HG03097 (cell line): ENCODE results near the gene ST8SIA2.

Experiments used
- ATAC-seq: cut with Tn5 transposase; IDR thresholded peaks from one replicate; pipeline ENCODE4 v1.9.1; 2021; ENCODE audit not compliant: unreplicated experiment, low FRiP score

ST8SIA2 gene

GRCh38 chr15:92393071-92393979 is at the start of gene ST8SIA2:
Gene ST8SIA2 (plus strand): TSS chr15:92393881. CDS start chr15:92394065, 184 bp downstream.
- no peak for ATAC-seq

- no peak for ATAC-seq
Measured at GRCh38 chr15:92343924-92344643, 49.6 kb upstream of the ST8SIA2 start.

- ATAC-seq, result no peak
Measured at GRCh38 chr15:92346063-92346462, 47.6 kb upstream of the ST8SIA2 start.

GRCh38 chr15:92355307-92355706 is 38.4 kb upstream of the ST8SIA2 start:
- no peak for ATAC-seq

- no peak for ATAC-seq
Measured at GRCh38 chr15:92361321-92362000, 32.2 kb upstream of the ST8SIA2 start.

GRCh38 chr15:92362001-92362350 is 31.7 kb upstream of the ST8SIA2 start:
- ATAC-seq, result no peak

GRCh38 chr15:92365084-92365483 is 28.6 kb upstream of the ST8SIA2 start:
- ATAC-seq, result no peak

- ATAC-seq, result no peak
Measured at GRCh38 chr15:92365906-92366305, 27.8 kb upstream of the ST8SIA2 start.

GRCh38 chr15:92366381-92366780 is 27.3 kb upstream of the ST8SIA2 start:
- no peak for ATAC-seq

- ATAC-seq, result no peak
Measured at GRCh38 chr15:92375057-92375456, 18.6 kb upstream of the ST8SIA2 start.

- ATAC-seq, result no peak
Measured at GRCh38 chr15:92376109-92376508, 17.6 kb upstream of the ST8SIA2 start.

- ATAC-seq, result no peak
Measured at GRCh38 chr15:92377083-92377789, 16.4 kb upstream of the ST8SIA2 start.

- ATAC-seq, result no peak
Measured at GRCh38 chr15:92383519-92384324, 10.0 kb upstream of the ST8SIA2 start.

GRCh38 chr15:92384381-92384780 is 9.3 kb upstream of the ST8SIA2 start:
- no peak for ATAC-seq

GRCh38 chr15:92385096-92385495 is 8.6 kb upstream of the ST8SIA2 start:
- no peak for ATAC-seq

- no peak for ATAC-seq
Measured at GRCh38 chr15:92391640-92392039, 2.0 kb upstream of the ST8SIA2 start.

GRCh38 chr15:92392462-92392861 is 1.2 kb upstream of the ST8SIA2 start:
- ATAC-seq, result no peak

- ATAC-seq, result no peak
Measured at GRCh38 chr15:92393980-92394308, 263 bp downstream of the ST8SIA2 start.

GRCh38 chr15:92394309-92395097 is 822 bp downstream of the ST8SIA2 start:
- no peak for ATAC-seq
